Occipital lobe (tissue), 3 donors: ENCODE measurements around the gene ZDHHC5. TPM values are rescaled to one million over a fixed set of nuclear protein-coding genes. Genes with fewer than 3 reads are reported as not detected.
A peak's percentile ranks its signal among the peaks of the same experiment; 100 is the strongest.

Experiments
- DNase-seq: peaks from one replicate; lab custom pipeline; 2025; lab: John Stamatoyannopoulos, UW
- small RNA-seq: library from RNA; depleted of rRNA; stranded (forward); fragments of <200 nt; gene quantifications from one replicate; pipeline ENCODE3, GENCODE V24; 2014
- total RNA-seq: library from RNA; depleted of rRNA; stranded (reverse); fragments of >200 nt; gene quantifications from one replicate; pipeline ENCODE4 v1.2.3, GENCODE V29; 2014

ZDHHC5 gene
- total RNA-seq, 1 donor from 2014 or later: 18.6 TPM

DNA sequence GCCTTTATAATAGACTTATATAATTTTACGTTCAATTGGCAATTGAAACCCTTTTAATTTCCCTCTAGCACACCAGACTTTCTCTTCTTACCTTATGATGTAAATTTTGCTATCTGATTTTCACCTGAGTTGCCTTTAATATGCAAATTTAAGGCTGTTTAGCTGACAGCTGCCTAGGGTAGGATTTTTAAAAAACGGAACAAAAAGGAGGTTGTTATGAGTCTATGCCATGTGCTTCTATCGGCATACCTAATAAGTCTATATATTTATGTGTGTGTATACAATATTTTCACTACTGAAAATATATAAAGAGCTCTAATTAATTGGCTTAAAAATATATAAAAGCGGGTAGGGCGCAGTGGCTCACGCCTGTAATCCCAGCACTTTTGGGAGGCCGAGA, 61.6 kb downstream of the ZDHHC5 start:
- no peak for DNase-seq

- DNase-seq: no peak
Observed at GRCh38 chr11:57732661-57733060, 64.7 kb downstream of the ZDHHC5 start.

DNA sequence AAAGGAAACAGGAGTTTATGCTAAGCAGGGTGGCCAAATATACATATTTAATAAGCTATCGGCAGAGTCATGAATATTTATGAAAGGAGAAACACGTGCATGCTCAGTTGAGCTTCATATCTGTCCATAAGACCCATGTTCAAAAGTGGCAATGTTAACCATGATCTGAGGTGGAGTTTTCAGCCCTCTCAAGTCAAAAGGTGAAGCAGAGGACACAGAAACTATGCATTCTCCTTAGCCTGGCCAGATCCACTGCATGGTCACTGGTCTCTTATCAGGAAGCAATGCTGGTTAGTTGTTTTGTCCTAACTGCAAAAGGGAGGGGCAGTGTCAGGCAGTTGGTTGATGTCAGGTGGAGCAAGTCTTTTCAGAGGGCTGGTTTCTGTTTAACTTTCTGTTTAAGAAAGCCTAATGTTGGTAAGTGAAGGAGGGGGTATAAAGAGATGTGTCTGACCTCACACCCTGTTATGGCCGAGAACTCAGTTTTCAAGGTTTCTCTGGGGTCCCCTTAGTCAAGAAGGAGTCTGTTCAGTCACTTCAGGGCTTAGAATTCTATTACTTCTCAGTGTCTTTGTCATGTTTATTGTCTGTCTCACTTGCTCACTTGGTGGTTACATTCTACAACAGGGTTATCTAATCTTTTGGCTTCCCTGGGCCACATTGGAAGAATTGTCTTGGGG, 67.8 kb downstream of the ZDHHC5 start:
- no peak for DNase-seq

- peak; percentile 94 for DNase-seq
Observed at GRCh38 chr11:57741132-57742086, 73.5 kb downstream of the ZDHHC5 start, which contains the start of gene SELENOH. Gene SELENOH (plus strand): TSS chr11:57741491. CDS start chr11:57741596, 105 bp downstream.

GRCh38 chr11:57742087-57742452, 74.2 kb downstream of the ZDHHC5 start:
- no peak for DNase-seq

DNA sequence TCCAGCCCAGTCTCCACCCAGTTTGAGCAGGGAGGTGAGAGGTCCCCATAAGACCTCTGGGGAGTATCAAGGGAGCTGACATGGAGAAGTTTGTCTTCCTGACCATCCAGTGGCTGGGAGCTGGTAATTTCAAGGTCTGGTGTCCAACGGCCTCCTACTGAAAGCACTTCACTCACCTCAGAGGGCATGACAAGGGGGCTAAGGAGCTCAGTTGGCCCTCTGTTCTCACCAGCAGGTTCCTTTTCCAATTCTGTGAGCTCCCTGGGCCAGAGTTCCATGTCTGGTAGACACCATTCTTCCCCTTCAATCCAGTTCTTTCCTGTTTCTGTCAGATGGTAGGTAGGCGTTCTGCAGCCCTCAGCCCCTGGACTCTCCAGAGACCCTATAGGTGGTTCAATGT, 76.4 kb downstream of the ZDHHC5 start:
- DNase-seq: no peak

DNA sequence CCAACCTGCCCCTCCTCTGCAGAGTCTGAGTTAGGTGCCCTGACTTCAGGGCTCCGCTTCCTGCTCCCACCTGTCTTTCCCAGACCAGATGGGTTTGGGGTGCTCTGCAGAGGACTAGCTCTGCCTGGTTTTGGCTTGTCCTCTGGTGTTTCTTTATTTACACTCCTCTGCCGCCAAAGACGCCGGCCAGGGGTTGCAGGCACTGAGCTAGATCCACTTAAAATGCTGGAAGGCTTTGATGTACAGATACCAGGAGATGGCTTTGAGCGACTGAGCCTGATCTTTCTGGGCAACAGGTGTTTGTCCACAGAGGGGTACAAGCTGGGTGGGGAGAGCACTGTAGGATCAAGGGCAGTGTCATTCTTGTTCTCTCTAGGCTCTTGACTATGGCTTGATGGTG, 77.3 kb downstream of the ZDHHC5 start:
- no peak for DNase-seq

- DNase-seq: no peak
Observed at GRCh38 chr11:57746920-57747319, 79.0 kb downstream of the ZDHHC5 start.

Small RNAs within 50 kb of the gene (small RNA-seq; reads per million reads assigned to genes)
- 501 reads per million, percentile 98 among the genes with 10 or more reads in this experiment for gene MIR130A
- not detected for gene TMX2-CTNND1

Other genes starting within 250 kb of the ZDHHC5 start
- 8.7 TPM for gene SLC43A3, start 241.0 kb upstream of the ZDHHC5 start, total RNA-seq
- gene RTN4RL2, start 207.6 kb upstream of the ZDHHC5 start, total RNA-seq: 0.47 TPM
- gene SLC43A1, start 152.4 kb upstream of the ZDHHC5 start, total RNA-seq: 0.94 TPM
- gene TIMM10, start 137.4 kb upstream of the ZDHHC5 start, total RNA-seq: 33.1 TPM
- gene SMTNL1, start 130.5 kb upstream of the ZDHHC5 start, total RNA-seq: not detected
- gene UBE2L6, start 100.4 kb upstream of the ZDHHC5 start, total RNA-seq: 46.6 TPM
- gene SERPING1, start 70.4 kb upstream of the ZDHHC5 start, total RNA-seq: 9.0 TPM
- 3.6 TPM for gene YPEL4, start 18.2 kb upstream of the ZDHHC5 start, total RNA-seq
- gene CLP1, start 10.4 kb upstream of the ZDHHC5 start, total RNA-seq: 15.1 TPM
- gene MED19, start 44.1 kb downstream of the ZDHHC5 start, total RNA-seq: 27.1 TPM
- gene TMX2, start 44.5 kb downstream of the ZDHHC5 start, total RNA-seq: 44.6 TPM
- 48.5 TPM for gene SELENOH, start 73.4 kb downstream of the ZDHHC5 start, total RNA-seq
- gene BTBD18, start 83.7 kb downstream of the ZDHHC5 start, total RNA-seq: not detected
- 122 TPM for gene CTNND1, start 93.7 kb downstream of the ZDHHC5 start, total RNA-seq